WI38 (cell line): ENCODE data around the gene CHD6.

ENCODE experiments used
- H3K4me3 ChIP-seq: 2 replicates; pipeline ENCODE4 v1.5.1; 2011; ENCODE audit warnings: low read depth, mild to moderate bottlenecking, control low read depth, low read length
- TF ChIP-seq, protein P1 (sequence below): IDR thresholded peaks from 2 replicates; pipeline ENCODE4 v1.5.1; 2012; ENCODE audit warnings: low read depth, mild to moderate bottlenecking, control low read depth, low read length

The CHD6 gene

DNA sequence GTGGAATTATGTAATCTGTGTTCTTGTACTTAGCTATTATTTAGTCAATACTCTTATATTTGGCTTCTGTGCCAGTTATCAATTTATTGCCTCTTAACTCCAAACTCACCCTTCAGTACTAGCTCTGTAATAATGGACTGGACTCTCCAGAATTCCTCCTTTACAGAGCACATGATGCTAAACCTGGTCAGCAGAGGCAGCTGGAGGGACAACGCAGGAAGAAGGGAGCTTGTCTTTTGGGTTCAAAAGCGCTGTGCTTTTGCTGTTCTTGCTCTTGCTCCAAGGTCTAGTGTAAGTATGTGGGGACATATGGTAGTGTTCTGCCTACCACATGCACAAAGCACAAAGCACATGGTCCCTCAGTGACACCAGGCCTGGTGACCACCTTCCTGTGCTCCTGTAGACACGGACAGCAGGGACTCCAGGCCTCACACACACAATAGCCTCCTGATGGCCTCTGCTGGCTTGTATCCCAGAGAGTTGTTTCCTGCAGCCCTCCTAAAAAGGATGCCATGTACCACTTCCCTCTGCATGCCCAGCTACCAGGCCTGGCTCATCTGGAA lies 46.1 kb downstream of the CHD6 start:
- no peak overlapping the region for H3K4me3 ChIP-seq
- TF ChIP-seq, protein P1, sequence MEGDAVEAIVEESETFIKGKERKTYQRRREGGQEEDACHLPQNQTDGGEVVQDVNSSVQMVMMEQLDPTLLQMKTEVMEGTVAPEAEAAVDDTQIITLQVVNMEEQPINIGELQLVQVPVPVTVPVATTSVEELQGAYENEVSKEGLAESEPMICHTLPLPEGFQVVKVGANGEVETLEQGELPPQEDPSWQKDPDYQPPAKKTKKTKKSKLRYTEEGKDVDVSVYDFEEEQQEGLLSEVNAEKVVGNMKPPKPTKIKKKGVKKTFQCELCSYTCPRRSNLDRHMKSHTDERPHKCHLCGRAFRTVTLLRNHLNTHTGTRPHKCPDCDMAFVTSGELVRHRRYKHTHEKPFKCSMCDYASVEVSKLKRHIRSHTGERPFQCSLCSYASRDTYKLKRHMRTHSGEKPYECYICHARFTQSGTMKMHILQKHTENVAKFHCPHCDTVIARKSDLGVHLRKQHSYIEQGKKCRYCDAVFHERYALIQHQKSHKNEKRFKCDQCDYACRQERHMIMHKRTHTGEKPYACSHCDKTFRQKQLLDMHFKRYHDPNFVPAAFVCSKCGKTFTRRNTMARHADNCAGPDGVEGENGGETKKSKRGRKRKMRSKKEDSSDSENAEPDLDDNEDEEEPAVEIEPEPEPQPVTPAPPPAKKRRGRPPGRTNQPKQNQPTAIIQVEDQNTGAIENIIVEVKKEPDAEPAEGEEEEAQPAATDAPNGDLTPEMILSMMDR: no peak

DNA sequence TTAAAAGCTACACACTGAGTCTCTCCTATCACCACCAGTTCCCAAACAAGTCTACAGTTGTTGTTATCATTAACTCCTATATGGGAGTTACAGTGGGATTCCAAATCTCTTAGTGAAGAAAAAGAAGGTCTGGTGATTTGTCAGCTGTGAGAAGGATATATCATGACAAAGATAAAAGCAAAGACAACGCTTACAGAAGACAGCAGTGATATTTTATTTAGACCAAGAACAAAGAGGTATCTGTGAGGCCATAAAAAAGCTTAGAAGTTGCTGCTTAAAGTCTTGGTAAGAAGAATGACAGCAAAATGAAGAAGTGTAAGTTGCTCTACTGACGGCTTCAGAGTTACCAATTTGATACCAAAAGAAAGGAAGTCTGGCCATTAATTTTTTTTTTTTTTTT lies 47.2 kb downstream of the CHD6 start:
- no peak overlapping the region for H3K4me3 ChIP-seq
- TF ChIP-seq, protein P1: no peak

DNA sequence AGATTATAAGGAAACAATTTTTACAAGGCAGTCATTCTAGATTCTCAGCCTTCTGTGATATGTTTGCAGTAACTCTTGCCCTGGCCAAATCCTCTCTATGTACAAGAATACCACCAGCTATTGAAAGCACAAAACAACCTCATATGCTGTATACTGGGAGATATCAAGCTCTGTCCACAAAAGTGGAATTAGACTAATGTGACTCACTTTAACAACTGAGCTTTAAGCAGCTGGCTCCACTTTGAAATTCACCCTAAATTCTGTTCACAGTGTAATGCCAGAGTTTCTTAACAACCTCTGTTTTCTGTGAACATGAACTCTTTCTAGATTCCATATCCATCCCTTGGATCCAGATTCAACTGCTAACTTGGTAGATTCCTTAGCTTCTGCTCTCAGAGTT lies 47.6 kb downstream of the CHD6 start:
- no peak overlapping the region for H3K4me3 ChIP-seq
- TF ChIP-seq, protein P1: no peak

DNA sequence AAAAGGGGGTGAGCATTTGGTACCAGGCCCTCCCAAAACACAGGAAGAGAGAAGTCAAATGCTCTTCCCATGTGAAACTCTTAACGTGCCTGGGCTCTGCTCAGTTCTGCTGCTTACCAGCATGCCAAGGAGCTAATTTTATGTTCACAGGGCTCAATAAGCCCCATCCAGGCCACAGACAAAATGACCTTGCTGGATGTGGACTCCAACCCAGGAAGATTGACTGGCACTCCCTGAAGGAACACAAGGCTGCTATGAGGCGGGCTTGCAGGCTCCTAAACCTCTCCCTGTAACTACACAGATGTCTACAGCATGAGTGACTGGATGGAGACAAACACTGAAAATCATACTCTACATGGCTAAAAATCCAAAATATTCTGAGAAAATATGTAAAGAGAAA lies 50.6 kb downstream of the CHD6 start:
- TF ChIP-seq, protein P1: no peak
- no peak overlapping the region for H3K4me3 ChIP-seq

DNA sequence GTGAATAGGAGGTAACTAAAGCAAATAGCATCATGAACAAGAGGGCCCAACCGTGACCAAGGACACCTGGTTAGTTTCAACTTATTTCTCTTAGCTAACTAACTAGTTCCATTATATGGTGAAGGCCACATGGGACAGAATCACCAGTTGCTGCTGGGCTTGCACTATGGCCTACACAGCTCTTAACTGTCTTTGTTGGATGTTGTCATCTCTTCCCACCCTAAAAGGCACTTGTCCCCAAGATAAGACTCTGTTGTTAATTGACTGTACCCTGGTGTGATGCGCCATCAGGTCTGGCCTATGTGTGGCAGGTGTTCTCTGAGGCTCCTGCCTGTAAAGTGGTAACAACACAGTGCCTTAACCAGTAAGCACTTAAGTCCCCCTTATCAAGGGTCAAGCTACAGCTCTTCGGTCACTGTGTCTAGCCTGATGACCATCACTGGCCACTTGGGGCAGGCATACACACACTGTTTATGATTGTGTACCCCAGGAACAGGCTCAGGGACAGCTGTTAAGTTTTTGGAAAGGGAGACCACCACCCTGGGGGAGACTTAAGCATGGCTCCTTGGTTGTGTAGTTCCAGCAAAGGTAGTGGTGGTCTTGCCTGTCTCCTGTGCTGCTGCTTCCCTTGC lies 51.2 kb downstream of the CHD6 start:
- TF ChIP-seq, protein P1: no peak

DNA sequence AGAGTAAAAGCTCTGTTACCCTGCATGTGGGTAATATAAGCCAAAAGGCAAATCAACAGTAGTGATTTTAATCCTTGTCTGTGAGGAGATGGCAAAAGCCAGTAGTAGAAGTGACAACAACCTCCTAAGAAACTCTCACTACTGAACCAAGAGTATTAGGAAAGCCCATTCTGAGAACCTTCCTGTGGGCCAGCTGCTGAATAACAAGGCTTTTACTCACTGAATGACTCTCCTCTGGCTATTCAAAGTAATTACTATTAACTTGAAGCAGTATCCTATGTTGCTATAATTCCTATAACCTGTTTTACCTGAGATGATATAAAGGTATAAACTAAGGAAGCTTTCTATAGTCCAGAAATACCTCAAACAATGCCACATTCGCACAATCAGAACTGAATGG lies 55.1 kb downstream of the CHD6 start:
- TF ChIP-seq, protein P1: no peak
- H3K4me3 ChIP-seq: no peak overlapping the region

More for the DNA sequence above, 51.2 kb downstream of the CHD6 start:
- H3K4me3 ChIP-seq: no peak overlapping the region

DNA sequence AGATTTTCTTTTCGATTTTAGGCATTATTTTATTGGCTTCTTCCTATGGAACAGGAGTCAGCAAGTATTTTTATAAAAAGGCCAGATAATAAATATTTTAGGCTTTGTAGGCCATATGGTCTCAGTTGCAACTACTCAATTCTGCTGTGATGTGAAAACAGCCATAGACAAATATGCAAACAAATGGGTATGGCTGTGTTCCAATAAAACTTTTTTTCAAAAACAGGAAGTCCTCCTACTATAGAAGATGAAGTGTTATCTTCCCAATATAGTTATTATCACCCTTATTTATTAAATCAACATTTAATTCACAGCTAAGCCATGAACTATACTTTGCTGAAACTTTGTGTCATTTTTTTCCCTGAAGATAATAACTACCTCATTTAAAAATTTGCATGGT lies 57.2 kb downstream of the CHD6 start:
- no peak overlapping the region for H3K4me3 ChIP-seq
- TF ChIP-seq, protein P1: no peak
